Cardiac muscle cell (in vitro differentiated cells and primary cell): ENCODE results near the gene ITPRIPL2. TPM values are rescaled to one million over a fixed set of nuclear protein-coding genes. Genes with fewer than 3 reads are reported as not detected.

Source experiments
- DNase-seq, 2 donors: peaks; one replicate each; pipeline versions ENCODE4 v3.0.0 to v3.0.0-alpha.2; 2010 to 2017; ENCODE audit warnings: low read depth in 1 of 2, low spot score in 1 of 2
- H3K27ac ChIP-seq: fragments of 200-600 bp; sonication (generic); 2 replicates; pipeline ENCODE4 v1.5.1; 2016
- H3K27me3 ChIP-seq: fragments of 200-600 bp; sonication (generic); 2 replicates; pipeline ENCODE4 v1.6.0; 2016; ENCODE audit warnings: control low read depth
- H3K36me3 ChIP-seq: fragments of 200-600 bp; sonication (generic); 2 replicates; pipeline ENCODE4 v1.5.1; 2016; ENCODE audit warnings: control low read depth
- H3K4me1 ChIP-seq: fragments of 200-600 bp; sonication (generic); 2 replicates; pipeline ENCODE4 v1.8.1; 2017; ENCODE audit warnings: low read depth, mild to moderate bottlenecking, mixed run types
- H3K4me3 ChIP-seq: fragments of 200-600 bp; sonication (generic); 2 replicates; pipeline ENCODE4 v1.5.1; 2016; ENCODE audit warnings: mild to moderate bottlenecking
- H3K9me3 ChIP-seq: fragments of 200-600 bp; sonication (generic); 2 replicates; pipeline ENCODE4 v1.5.1; 2017; ENCODE audit warnings: low read depth, mild to moderate bottlenecking, control low read depth
- polyA plus RNA-seq: library from polyadenylated mRNA; unstranded; fragments of >200 nt; fragmentation: Nextera tagmentation; extraction: Ambion mirVana; gene quantifications from 2 replicates; pipeline ENCODE4 v1.2.1, GENCODE V29; 2016
- total RNA-seq: library from RNA; depleted of rRNA; stranded (reverse); fragments of >200 nt; gene quantifications from 2 replicates; pipeline ENCODE4 v1.2.3, GENCODE V29; 2016
- TF ChIP-seq, protein P1 (sequence below): IDR thresholded peaks from 2 replicates; pipeline ENCODE4 v1.5.1; 2012; ENCODE audit warnings: low read depth, mild to moderate bottlenecking, low read length

The ITPRIPL2 gene
- total and polyA plus RNA-seq, 2 experiments from 2014 or later, result 2.8 to 9.7 TPM

DNA sequence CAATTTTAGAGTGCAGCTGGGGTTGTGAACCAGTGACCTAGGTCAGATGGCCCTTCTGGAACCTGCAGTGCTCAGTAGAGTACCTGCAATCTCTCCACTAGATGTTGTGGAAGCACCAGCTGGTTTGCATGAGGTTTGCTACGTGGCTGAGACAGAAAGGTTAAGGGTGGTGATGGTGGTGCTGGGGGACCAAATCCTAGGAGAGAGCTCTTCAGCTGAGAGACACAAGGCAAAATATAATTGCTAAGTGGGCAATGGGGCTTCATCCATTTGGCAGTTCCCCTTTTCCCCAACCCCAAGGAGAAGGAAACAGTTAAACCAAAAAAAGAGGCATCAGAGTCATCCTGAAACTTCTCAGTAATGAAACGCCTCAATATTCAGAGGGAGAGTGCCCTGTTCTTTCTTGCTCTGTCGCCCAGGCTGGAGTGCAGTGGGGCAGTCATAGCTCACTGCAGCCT is 13.9 kb downstream of the ITPRIPL2 start:
- H3K4me1 ChIP-seq, result no peaks in the 10 kb centered on the region
- no peak overlapping the region for H3K27ac ChIP-seq
- H3K9me3 ChIP-seq, result no peaks in the 10 kb centered on the region
- no peaks in the 10 kb centered on the region for H3K27me3 ChIP-seq
- no peak overlapping the region for H3K4me3 ChIP-seq
- no peaks in the 10 kb centered on the region for H3K36me3 ChIP-seq
- TF ChIP-seq, protein P1, sequence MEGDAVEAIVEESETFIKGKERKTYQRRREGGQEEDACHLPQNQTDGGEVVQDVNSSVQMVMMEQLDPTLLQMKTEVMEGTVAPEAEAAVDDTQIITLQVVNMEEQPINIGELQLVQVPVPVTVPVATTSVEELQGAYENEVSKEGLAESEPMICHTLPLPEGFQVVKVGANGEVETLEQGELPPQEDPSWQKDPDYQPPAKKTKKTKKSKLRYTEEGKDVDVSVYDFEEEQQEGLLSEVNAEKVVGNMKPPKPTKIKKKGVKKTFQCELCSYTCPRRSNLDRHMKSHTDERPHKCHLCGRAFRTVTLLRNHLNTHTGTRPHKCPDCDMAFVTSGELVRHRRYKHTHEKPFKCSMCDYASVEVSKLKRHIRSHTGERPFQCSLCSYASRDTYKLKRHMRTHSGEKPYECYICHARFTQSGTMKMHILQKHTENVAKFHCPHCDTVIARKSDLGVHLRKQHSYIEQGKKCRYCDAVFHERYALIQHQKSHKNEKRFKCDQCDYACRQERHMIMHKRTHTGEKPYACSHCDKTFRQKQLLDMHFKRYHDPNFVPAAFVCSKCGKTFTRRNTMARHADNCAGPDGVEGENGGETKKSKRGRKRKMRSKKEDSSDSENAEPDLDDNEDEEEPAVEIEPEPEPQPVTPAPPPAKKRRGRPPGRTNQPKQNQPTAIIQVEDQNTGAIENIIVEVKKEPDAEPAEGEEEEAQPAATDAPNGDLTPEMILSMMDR, result no peak
- no peak for DNase-seq

DNA sequence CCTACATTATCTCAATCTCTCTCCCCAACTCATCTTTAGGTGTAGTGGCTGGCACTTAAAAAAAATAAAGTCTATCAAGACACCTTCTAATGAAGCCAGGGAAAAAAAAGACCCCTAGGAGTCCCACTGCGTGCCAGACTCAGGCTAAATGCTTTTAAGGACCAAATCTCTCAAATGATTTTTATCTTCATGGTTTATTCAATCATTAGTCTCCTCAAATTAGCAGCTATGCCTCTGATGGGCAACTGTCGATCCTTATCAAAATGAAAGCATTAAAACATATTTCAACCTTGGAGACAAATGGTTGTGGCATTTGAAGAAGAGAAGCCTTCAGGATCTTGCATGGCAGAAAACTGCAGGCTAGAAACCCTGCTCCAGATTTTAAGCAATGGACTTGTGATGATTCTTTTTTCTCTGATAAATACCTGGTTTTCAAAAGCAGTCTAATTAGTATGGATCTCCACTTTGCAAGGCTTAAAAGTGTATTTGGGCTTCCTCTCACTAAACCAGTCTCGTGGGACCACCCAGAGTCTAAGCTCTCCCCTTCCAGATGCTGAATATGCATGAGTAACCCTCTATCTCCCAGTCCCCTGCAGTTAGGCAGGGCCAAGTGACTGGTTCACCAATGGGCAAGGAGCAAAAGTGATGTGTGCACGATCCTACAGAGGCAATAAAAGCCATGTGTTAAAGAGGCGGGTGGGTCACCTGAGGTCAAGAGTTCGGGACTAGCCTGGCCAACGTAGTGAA is 14.9 kb downstream of the ITPRIPL2 start:
- TF ChIP-seq, protein P1, result no peak
- Histone ChIP-seq H3K4me3 (no peak overlapping the region), H3K27ac (no peak overlapping the region)

DNA sequence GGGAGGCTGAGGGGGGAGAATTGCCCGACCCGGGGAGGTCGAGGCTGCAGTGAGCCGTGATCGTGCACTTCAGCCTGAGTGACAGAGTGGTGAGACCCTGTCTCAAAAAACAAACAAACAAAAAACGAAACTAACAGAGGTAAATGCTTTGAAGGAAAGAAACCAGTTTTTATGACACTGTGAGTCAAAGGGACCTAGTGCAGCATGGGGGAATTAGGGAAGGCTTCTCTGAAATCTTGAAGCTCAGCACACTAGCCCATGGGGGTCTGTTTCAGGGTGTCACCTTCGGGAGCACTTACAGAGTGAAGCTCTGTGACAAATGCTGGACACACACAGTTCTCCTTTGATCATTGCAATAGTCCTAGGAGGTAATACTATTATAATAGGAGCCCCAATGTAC is 16.6 kb downstream of the ITPRIPL2 start:
- Histone ChIP-seq H3K4me1 (no peaks in the 10 kb centered on the region), H3K9me3 (no peaks in the 10 kb centered on the region), H3K27ac (no peak overlapping the region), H3K27me3 (no peaks in the 10 kb centered on the region), H3K4me3 (no peak overlapping the region), H3K36me3 (no peaks in the 10 kb centered on the region)
- DNase-seq, result no peak
- TF ChIP-seq, protein P1, result no peak

More for the DNA sequence above, 14.9 kb downstream of the ITPRIPL2 start:
- Histone ChIP-seq H3K36me3 (no peaks in the 10 kb centered on the region), H3K27me3 (no peaks in the 10 kb centered on the region), H3K9me3 (no peaks in the 10 kb centered on the region), H3K4me1 (no peaks in the 10 kb centered on the region)
- DNase-seq, result no peak

DNA sequence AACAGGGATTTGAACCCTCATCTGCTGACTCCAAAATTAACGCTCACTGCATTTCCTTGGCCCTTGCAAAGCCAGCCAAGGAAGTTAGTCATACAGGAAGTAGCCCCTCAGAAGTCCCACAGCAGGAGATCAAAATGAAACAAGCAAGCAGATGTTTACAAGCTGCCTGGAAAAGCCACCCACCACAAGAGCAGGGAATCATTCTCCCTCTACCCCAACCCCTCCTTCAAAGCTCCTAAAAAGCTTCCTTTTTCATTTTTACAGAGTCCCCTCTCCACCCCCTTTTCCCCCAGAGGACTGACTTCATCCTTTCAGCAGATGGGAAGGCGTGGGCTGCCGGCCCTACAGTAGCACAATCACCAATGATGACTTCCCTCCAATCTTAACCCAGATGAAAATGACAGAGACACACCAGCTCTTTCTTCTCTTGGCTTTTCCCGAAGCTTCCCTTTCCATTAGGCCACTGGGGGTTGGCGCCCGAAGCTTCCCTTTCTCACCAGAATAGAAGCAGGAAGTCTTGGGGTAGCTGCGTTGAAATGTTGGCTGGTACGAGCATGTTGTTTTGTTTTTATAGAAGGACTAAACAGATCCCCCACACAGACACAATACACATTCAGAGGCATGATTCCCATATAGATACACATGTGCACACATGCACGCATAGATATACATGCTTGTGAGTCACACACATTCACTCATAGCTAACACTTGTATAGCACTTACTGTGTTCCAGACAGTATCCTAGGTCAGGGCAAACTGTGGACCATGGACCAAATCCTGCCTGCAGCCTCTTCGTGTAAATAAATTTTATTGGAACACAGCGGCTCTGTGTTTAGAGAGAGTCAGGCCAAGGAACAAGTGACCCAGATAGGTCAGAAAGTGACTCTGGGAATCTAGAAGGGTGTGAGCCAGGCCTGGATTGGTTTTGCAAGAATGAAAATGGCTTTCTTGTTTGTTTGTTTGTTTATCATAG is 17.4 kb downstream of the ITPRIPL2 start:
- H3K4me1 ChIP-seq, result no peaks in the 10 kb centered on the region
- no peak overlapping the region for H3K4me3 ChIP-seq
- peak in 1 of 2 donors; percentile 80 for DNase-seq
- no peaks in the 10 kb centered on the region for H3K27me3 ChIP-seq
- TF ChIP-seq, protein P1, result no peak
- H3K36me3 ChIP-seq, result no peaks in the 10 kb centered on the region
- no peak overlapping the region for H3K27ac ChIP-seq
- H3K9me3 ChIP-seq, result no peaks in the 10 kb centered on the region

DNA sequence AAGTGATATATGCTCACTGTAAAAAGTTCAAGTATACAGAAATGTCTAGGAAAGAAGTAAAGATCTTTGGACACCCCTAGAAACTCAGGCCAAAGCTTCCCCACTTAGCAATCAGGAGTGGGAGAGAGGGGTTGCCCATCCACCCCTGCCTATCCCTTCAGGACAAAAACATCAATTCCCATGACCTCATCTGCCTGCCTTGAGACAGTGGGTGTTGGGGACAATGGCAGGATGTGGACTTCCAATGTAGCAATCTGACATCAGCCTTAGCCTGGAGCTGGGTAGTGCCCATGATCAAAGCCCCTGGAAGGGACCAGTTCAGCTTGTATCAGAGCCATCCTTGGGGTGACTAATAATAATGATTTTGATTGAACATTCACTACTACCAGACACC is 18.1 kb downstream of the ITPRIPL2 start:
- H3K36me3 ChIP-seq, result no peaks in the 10 kb centered on the region
- TF ChIP-seq, protein P1, result no peak
- no peak overlapping the region for H3K27ac ChIP-seq
- H3K9me3 ChIP-seq, result no peaks in the 10 kb centered on the region
- DNase-seq, result no peak
- no peak overlapping the region for H3K4me3 ChIP-seq
- no peaks in the 10 kb centered on the region for H3K27me3 ChIP-seq
- H3K4me1 ChIP-seq, result no peaks in the 10 kb centered on the region
